Ishikawa (cell line): Measurements from ENCODE around the gene SMCO4.

Experiments used
- CEBPB ChIP-seq: IDR thresholded peaks from 2 replicates; pipeline ENCODE4 v1.6.1; 2012
- CREB1 ChIP-seq: IDR thresholded peaks from 2 replicates; pipeline ENCODE4 v1.6.1; 2012; ENCODE audit warnings: low read depth
- EP300 ChIP-seq: IDR thresholded peaks from 2 replicates; pipeline ENCODE4 v1.6.1; 2012; ENCODE audit warnings: borderline replicate concordance
- MAX ChIP-seq: IDR thresholded peaks from 2 replicates; pipeline ENCODE4 v1.6.1; 2012
- RAD21 ChIP-seq: IDR thresholded peaks from 2 replicates; pipeline ENCODE4 v1.6.1; 2012; ENCODE audit warnings: low read depth
- TAF1 ChIP-seq: IDR thresholded peaks from 2 replicates; pipeline ENCODE4 v1.6.1; 2012; ENCODE audit warnings: low read depth, mild to moderate bottlenecking
- TEAD4 ChIP-seq: IDR thresholded peaks from 2 replicates; pipeline ENCODE4 v1.6.1; 2012
- USF1 ChIP-seq: IDR thresholded peaks from 2 replicates; pipeline ENCODE4 v1.6.1; 2012
- YY1 ChIP-seq: IDR thresholded peaks from 2 replicates; pipeline ENCODE4 v1.6.1; 2012; ENCODE audit warnings: low read depth
- ZBTB7A ChIP-seq: IDR thresholded peaks from 2 replicates; pipeline ENCODE4 v1.6.1; 2012; ENCODE audit warnings: low read depth

DNA sequence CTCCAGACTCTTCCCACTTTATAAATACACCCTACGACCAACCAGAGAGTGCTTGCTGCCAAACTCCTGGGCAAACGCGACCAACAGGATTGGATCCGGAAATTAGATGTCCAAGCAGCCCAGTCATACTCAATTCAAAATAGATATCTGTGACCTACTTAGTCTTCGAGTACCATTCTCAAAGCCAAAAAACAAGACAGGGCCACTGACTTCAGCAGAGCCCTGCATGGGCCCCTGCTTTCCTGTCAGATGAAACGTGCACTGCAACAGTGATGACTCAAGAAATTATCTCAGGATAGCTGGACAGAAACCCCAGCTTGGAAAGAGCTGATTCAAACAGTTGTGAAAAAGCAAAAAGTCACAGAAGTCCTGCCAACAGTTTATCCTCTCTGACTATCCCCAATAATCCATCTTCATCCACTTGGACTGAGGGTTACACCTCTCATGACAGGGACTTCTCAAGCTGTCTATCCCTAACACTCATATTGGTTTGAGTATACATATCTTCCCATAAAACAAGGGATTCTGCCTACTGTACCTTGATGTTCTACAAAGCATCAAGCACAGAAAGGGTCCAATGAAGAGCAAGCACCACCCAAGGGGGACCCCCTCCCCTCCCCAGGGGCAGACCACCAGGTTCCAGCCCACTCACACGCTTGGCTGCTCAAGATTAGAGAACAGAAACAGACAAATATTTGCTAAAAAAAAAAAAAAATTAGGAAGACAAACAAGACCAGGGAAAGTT is 17.4 kb downstream of the SMCO4 start:
- no peak for TF ChIP-seq CEBPB
- no peak for TF ChIP-seq ZBTB7A
- TF ChIP-seq YY1, result no peak
- TF ChIP-seq TEAD4, result no peak
- TF ChIP-seq USF1, result no peak
- TF ChIP-seq MAX, result no peak
- TF ChIP-seq RAD21, result no peak
- TF ChIP-seq TAF1, result no peak
- no peak for TF ChIP-seq EP300
- no peak for TF ChIP-seq CREB1
